SU-DHL-6 (cell line): ENCODE results near the gene MYO18A.

Experiments used
- EZH2phosphoT487 ChIP-seq: fragments of 200-600 bp; sonication (generic), shearing (Covaris generic); conservative IDR thresholded peaks from 2 replicates; pipeline ENCODE4 v1.6.1; 2018; ENCODE audit warnings: mild to moderate bottlenecking, antibody characterized with exemption, low read length, moderate library complexity, mixed read lengths
- TF ChIP-seq, protein P1 (sequence below): fragments of 200-600 bp; sonication (generic); IDR thresholded peaks from one replicate; pipeline ENCODE4 v1.5.1; 2017; ENCODE audit warnings: antibody characterized with exemption, mild to moderate bottlenecking, low read length, moderate library complexity; ENCODE audit not compliant: insufficient read depth, poor library complexity, severe bottlenecking

DNA sequence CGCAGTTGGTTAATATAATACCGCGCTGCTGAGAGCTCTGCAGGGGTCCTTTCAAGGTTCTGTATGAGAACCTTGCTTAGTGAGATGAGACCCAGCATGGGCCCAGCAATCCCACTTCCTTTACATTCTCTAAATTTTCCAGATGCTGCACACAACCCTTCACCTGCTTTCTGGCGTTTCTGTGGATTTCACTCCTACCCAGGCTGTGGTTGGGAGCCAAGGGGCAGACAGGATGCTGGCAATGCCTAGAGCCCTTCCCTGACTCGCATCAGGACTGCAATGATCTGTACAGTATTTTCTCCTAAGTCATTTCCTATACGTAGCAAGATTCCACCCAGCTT lies 147.4 kb downstream of the MYO18A start:
- TF ChIP-seq, protein P1, sequence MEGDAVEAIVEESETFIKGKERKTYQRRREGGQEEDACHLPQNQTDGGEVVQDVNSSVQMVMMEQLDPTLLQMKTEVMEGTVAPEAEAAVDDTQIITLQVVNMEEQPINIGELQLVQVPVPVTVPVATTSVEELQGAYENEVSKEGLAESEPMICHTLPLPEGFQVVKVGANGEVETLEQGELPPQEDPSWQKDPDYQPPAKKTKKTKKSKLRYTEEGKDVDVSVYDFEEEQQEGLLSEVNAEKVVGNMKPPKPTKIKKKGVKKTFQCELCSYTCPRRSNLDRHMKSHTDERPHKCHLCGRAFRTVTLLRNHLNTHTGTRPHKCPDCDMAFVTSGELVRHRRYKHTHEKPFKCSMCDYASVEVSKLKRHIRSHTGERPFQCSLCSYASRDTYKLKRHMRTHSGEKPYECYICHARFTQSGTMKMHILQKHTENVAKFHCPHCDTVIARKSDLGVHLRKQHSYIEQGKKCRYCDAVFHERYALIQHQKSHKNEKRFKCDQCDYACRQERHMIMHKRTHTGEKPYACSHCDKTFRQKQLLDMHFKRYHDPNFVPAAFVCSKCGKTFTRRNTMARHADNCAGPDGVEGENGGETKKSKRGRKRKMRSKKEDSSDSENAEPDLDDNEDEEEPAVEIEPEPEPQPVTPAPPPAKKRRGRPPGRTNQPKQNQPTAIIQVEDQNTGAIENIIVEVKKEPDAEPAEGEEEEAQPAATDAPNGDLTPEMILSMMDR = no peak
- no peak for TF ChIP-seq EZH2phosphoT487
